ENCODE data around the gene RANBP9.

DNA sequence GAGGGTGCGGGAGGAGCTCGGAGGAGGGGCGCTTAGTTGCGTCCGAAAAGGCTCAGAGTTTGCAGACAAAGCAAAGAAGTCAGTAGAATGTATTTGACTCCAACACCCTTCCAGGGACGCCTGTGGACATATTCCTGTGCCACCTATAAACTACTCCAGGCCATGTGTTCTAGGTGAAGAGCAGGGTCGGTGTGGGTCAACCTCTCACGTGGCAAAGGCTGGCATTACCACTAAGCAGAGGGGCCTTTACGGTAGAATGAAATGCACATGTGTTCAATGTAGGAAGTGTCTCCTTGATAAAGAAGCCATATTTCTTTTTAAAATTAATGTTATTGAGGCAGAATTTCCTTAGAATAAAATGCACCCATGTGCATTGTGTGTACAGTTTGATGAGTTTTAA lies 121.8 kb downstream of the RANBP9 start:
- TF ChIP-seq, protein P1, sequence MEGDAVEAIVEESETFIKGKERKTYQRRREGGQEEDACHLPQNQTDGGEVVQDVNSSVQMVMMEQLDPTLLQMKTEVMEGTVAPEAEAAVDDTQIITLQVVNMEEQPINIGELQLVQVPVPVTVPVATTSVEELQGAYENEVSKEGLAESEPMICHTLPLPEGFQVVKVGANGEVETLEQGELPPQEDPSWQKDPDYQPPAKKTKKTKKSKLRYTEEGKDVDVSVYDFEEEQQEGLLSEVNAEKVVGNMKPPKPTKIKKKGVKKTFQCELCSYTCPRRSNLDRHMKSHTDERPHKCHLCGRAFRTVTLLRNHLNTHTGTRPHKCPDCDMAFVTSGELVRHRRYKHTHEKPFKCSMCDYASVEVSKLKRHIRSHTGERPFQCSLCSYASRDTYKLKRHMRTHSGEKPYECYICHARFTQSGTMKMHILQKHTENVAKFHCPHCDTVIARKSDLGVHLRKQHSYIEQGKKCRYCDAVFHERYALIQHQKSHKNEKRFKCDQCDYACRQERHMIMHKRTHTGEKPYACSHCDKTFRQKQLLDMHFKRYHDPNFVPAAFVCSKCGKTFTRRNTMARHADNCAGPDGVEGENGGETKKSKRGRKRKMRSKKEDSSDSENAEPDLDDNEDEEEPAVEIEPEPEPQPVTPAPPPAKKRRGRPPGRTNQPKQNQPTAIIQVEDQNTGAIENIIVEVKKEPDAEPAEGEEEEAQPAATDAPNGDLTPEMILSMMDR (IDR thresholded peaks at IDR 0.05; ENCODE audit: poor library complexity), result no peak
- no peak for TF ChIP-seq EZH2 (IDR thresholded peaks at IDR 0.05; ENCODE audit: borderline replicate concordance)

All from hepatocyte (in vitro differentiated cells).